Measurements from ENCODE around the gene TMEM260.
A peak's percentile ranks its signal among the peaks of the same experiment; 100 is the strongest.

The TMEM260 gene

GRCh38 chr14:56579345-56580220 is at the start of gene TMEM260:
TMEM260 (plus strand) TSS chr14:56579798; CDS start chr14:56579915, 117 bp downstream.
- DNase-seq, result peak; percentile 90 to 91

GRCh38 chr14:56532546-56532945 is 47.1 kb upstream of the TMEM260 start:
- no peak for DNase-seq

- DNase-seq, result no peak
Observed at GRCh38 chr14:56534656-56535055, 44.9 kb upstream of the TMEM260 start.

- DNase-seq, result no peak
Observed at GRCh38 chr14:56539862-56540261, 39.7 kb upstream of the TMEM260 start.

- DNase-seq, result no peak
Observed at GRCh38 chr14:56543436-56543835, 36.2 kb upstream of the TMEM260 start.

- DNase-seq, result no peak
Observed at GRCh38 chr14:56549721-56550120, 29.9 kb upstream of the TMEM260 start.

GRCh38 chr14:56552615-56553014 is 27.0 kb upstream of the TMEM260 start:
- no peak for DNase-seq

GRCh38 chr14:56554301-56554700 is 25.3 kb upstream of the TMEM260 start:
- no peak for DNase-seq

- DNase-seq, result no peak
Observed at GRCh38 chr14:56555921-56556570, 23.6 kb upstream of the TMEM260 start.

- DNase-seq, result no peak
Observed at GRCh38 chr14:56559182-56559581, 20.4 kb upstream of the TMEM260 start.

GRCh38 chr14:56561606-56562005 is 18.0 kb upstream of the TMEM260 start:
- DNase-seq, result no peak

GRCh38 chr14:56562883-56563282 is 16.7 kb upstream of the TMEM260 start:
- no peak for DNase-seq

- DNase-seq, result no peak
Observed at GRCh38 chr14:56569174-56569573, 10.4 kb upstream of the TMEM260 start.

GRCh38 chr14:56570295-56570694 is 9.3 kb upstream of the TMEM260 start:
- DNase-seq, result no peak

- no peak for DNase-seq
Observed at GRCh38 chr14:56580221-56580711, 668 bp downstream of the TMEM260 start.

- DNase-seq, result no peak
Observed at GRCh38 chr14:56581041-56581727, 1.6 kb downstream of the TMEM260 start.

GRCh38 chr14:56585461-56586084 is 6.0 kb downstream of the TMEM260 start:
- no peak for DNase-seq

GRCh38 chr14:56587701-56588100 is 8.1 kb downstream of the TMEM260 start:
- no peak for DNase-seq

GRCh38 chr14:56590535-56590960 is 10.9 kb downstream of the TMEM260 start:
- no peak for DNase-seq

GRCh38 chr14:56592746-56593544 is 13.3 kb downstream of the TMEM260 start:
- no peak for DNase-seq

GRCh38 chr14:56594428-56594827 is 14.8 kb downstream of the TMEM260 start:
- DNase-seq, result no peak

GRCh38 chr14:56598519-56598918 is 18.9 kb downstream of the TMEM260 start:
- DNase-seq, result no peak
